Pancreas (tissue), 10 donors: ENCODE measurements around the gene USP6. TPM values are rescaled to one million over a fixed set of nuclear protein-coding genes. Genes with fewer than 3 reads are reported as not detected.
"Not testable (repeated sequence)": the region's sequence is repeated elsewhere in the genome, so short reads cannot be mapped to it uniquely, and the experiment has no call there.

Experiments
- ATAC-seq, 4 donors: fragments of 200-7000 bp; cut with Tn5 transposase; one replicate each; pipeline versions ENCODE4 v1.8.0 to v1.9.1; 2020; ENCODE audit warnings: mild to moderate bottlenecking in 4 of 4, moderate library complexity in 4 of 4
- DNase-seq, 6 donors: peaks; one replicate each; pipeline ENCODE4 v3.0.0-alpha.2; 2020
- FAIRE-seq: peaks from 2 replicates; lab custom pipeline; 2012; peaks lifted over from hg19 to GRCh38; lab: Jason Lieb, UNC
- H3K27ac ChIP-seq, 4 donors: fragments of 200-600 bp; sonication (generic); 1 replicate in 3 of 4; 2 replicates in 1 of 4; pipeline versions ENCODE4 v1.5.0 to v1.8.0; 2020
- H3K27me3 ChIP-seq, 4 donors: fragments of 200-600 bp; one replicate each; pipeline ENCODE4 v1.8.0; 2021
- H3K36me3 ChIP-seq, 3 donors: fragments of 200-600 bp; sonication (generic) in 1 of 3; one replicate each; pipeline versions ENCODE4 v1.5.0 to v1.8.0; 2020 to 2021
- H3K4me1 ChIP-seq, 3 donors: fragments of 200-600 bp; one replicate each; pipeline ENCODE4 v1.8.0; 2021
- H3K4me3 ChIP-seq, 4 donors: fragments of 200-600 bp; sonication (generic) in 2 of 4; one replicate each; pipeline versions ENCODE4 v1.5.0 to v1.8.0; 2020 to 2021
- H3K9me3 ChIP-seq, 4 donors: fragments of 200-600 bp; one replicate each; pipeline ENCODE4 v1.8.0; 2021
- CTCF ChIP-seq, 4 donors: fragments of 200-600 bp; sonication (generic) in 3 of 4; IDR thresholded peaks; one replicate each; pipeline versions ENCODE4 v1.5.0 to v1.8.0; 2021; ENCODE audit warnings: antibody characterized with exemption in 4 of 4
- WGBS, 2 donors: extraction: QIAGEN DNeasy Blood & Tissue Kit; methylation state at CpG; one replicate each; pipeline ENCODE4 v1.1.7; 2013; 5-methylcytosine and 5-hydroxymethylcytosine counted together
- intact Hi-C, 3 donors: fragments of 100-400 bp; cut with DNase I; formaldehyde crosslinking; loops; one replicate each; pipeline versions ENCODE4 v1.11.1 to v1.14.2; 2022
- polyA plus RNA-seq, 2 donors: library from polyadenylated mRNA; stranded (reverse); fragments of 200-250 nt; gene quantifications; one replicate each; pipeline ENCODE4 v1.2.3, GENCODE V29; 2013
- total RNA-seq, 6 donors: library from RNA; stranded (reverse); fragmentation: NEBNext Ultra II Directional in 4 of 6; extraction: Animal tissue kit (Norgen Biotek cat#: 25700) in 4 of 6; gene quantifications; one replicate each; pipeline versions ENCODE4 v1.2.1 to v1.2.4, GENCODE V29; 2021 to 2023
- donor health status: healthy with polysubstance abuse.
- donor health status: DM: no; HTN: no; CAD: no; lungs with moderate emphysema.
- donor health status: DM: no; HTN: no; CAD: no.
- donor health status: control.
- donor health status: control.
- donor health status: Bipolar disorder and iron deficiency.
- donor health status: DM: yes; HTN: yes; CAD: no.
- donor health status: DM: no; HTN: no; CAD: no.
- donor health status: DM: no; HTN: no; CAD: no.
- donor health status: DM: yes; HTN: yes; CAD: no.

The USP6 gene
- total and polyA plus RNA-seq, 8 donors, result 0.03 to 0.09 (median 0.05) TPM

GRCh38 chr17:5111402-5112204 lies 4.2 kb upstream of the USP6 start, which contains the start of gene ZNF232:
ZNF232 (minus strand) TSS chr17:5111878; CDS start chr17:5111822, 56 bp downstream.
- H3K36me3 ChIP-seq, result no peaks in the 10 kb centered on the region
- peaks cover 0 to 7% (median 0%) of the 10 kb centered on the region in 3 donors for H3K4me1 ChIP-seq
- peak within 1 kb of the TSS; percentile 70 to 92 (median 78) for H3K4me3 ChIP-seq
- H3K9me3 ChIP-seq, result no peaks in the 10 kb centered on the region
- peak; percentile 96 to 100 (median 98) for DNase-seq
- peaks cover 0 to 7% (median 4%) of the 10 kb centered on the region in 4 donors for H3K27me3 ChIP-seq
- peak; percentile 60 for FAIRE-seq
- H3K27ac ChIP-seq, result peak within 1 kb of the TSS; percentile 41 to 76 (median 71)
- intact Hi-C loops, result no loop called here
- no peak for TF ChIP-seq CTCF (IDR thresholded peaks at IDR 0.05)
- 0% methylated on average over 68 to 69 of the region's 69 CpGs for WGBS, 2 donors
- ATAC-seq, result peak; percentile 95 to 99 (median 97)

- Histone ChIP-seq H3K9me3 (no peaks in the 10 kb centered on the region), H3K27ac (no peak overlapping the region), H3K36me3 (no peaks in the 10 kb centered on the region), H3K4me3 (no peak overlapping the region), H3K27me3 (peaks cover 0 to 7% (median 4%) of the 10 kb centered on the region in 4 donors), H3K4me1 (no peaks in the 10 kb centered on the region)
- intact Hi-C loops, result no loop called here
- FAIRE-seq, result no peak
- ATAC-seq, result no peak
- peak in 1 of 6 donors; percentile 24 for DNase-seq
- TF ChIP-seq CTCF (IDR thresholded peaks at IDR 0.05), result no peak
- 71 to 86% methylated on average over 6 of the region's 6 CpGs for WGBS, 2 donors
Observed at GRCh38 chr17:5118219-5118618, 2.4 kb downstream of the USP6 start.

GRCh38 chr17:5120036-5120435 lies 4.2 kb downstream of the USP6 start:
- Histone ChIP-seq H3K36me3 (no peaks in the 10 kb centered on the region), H3K4me3 (no peak overlapping the region), H3K4me1 (no peaks in the 10 kb centered on the region), H3K9me3 (no peaks in the 10 kb centered on the region), H3K27me3 (peaks cover 0 to 7% (median 4%) of the 10 kb centered on the region in 4 donors), H3K27ac (no peak overlapping the region)
- ATAC-seq, result no peak
- no peak for TF ChIP-seq CTCF (IDR thresholded peaks at IDR 0.05)
- peak in 1 of 6 donors; percentile 14 for DNase-seq
- WGBS, 2 donors, result 75 to 81% methylated on average over 7 of the region's 7 CpGs
- FAIRE-seq, result no peak
- intact Hi-C loops, result no loop called here

- H3K4me3 ChIP-seq, H3K27ac ChIP-seq, ATAC-seq, H3K4me1 ChIP-seq, H3K27me3 ChIP-seq, FAIRE-seq, intact Hi-C loops, H3K36me3 ChIP-seq, H3K9me3 ChIP-seq: not testable (repeated sequence)
- 75 to 80% methylated on average over 6 of the region's 6 CpGs for WGBS, 2 donors
- peak in 2 of 6 donors; percentile 0 to 18 for DNase-seq
Observed at GRCh38 chr17:5120436-5121185, 4.8 kb downstream of the USP6 start.

GRCh38 chr17:5121186-5121841 lies 5.5 kb downstream of the USP6 start:
- H3K36me3 ChIP-seq, result no peaks in the 10 kb centered on the region
- H3K4me3 ChIP-seq, result no peak overlapping the region
- no peak for FAIRE-seq
- intact Hi-C loops, result no loop called here
- no peak for ATAC-seq
- H3K4me1 ChIP-seq, result no peaks in the 10 kb centered on the region
- H3K27me3 ChIP-seq, result peaks cover 0 to 2% (median under 1%) of the 10 kb centered on the region in 4 donors
- no peaks in the 10 kb centered on the region for H3K9me3 ChIP-seq
- peak in 2 of 6 donors; percentile 1 to 51 for DNase-seq
- no peak for TF ChIP-seq CTCF (IDR thresholded peaks at IDR 0.05)
- 90 to 92% methylated on average over 16 of the region's 16 CpGs for WGBS, 2 donors
- no peak overlapping the region for H3K27ac ChIP-seq

GRCh38 chr17:5122056-5122455 lies 6.2 kb downstream of the USP6 start:
- 70 to 74% methylated on average over 7 of the region's 7 CpGs for WGBS, 2 donors
- H3K36me3 ChIP-seq, H3K27me3 ChIP-seq, H3K4me1 ChIP-seq, H3K9me3 ChIP-seq, intact Hi-C loops, H3K27ac ChIP-seq, FAIRE-seq: not testable (repeated sequence)
- DNase-seq (peak in 3 of 6 donors; percentile 2 to 15 (median 8)), ATAC-seq (peak in 1 of 4 donors; percentile 8)
- H3K4me3 ChIP-seq, result peak overlapping the region in 3 of 4 donors; percentile 18 to 47 (median 46)
